Transverse colon (tissue), 3 donors: Measurements from ENCODE around the gene PLXNA2.

Experiments
- POLR2A ChIP-seq: fragments of 450-650 bp; IDR thresholded peaks from one replicate; pipeline ENCODE4 v1.6.1; 2016; ENCODE audit warnings: antibody characterized with exemption, mild to moderate bottlenecking, moderate library complexity
- TF ChIP-seq, protein P1 (sequence below), 5 experiments: fragments of 200-600 bp in 3 of 5; fragments of 450-650 bp in 2 of 5; sonication (generic) in 3 of 5; IDR thresholded peaks; 1 replicate in 2 of 5; 2 replicates in 3 of 5; pipeline ENCODE4 v1.5.1; 2016 to 2017; ENCODE audit warnings: antibody characterized with exemption in 5 of 5, inconsistent platforms in 3 of 5, mild to moderate bottlenecking in 2 of 5, moderate library complexity in 1 of 5

DNA sequence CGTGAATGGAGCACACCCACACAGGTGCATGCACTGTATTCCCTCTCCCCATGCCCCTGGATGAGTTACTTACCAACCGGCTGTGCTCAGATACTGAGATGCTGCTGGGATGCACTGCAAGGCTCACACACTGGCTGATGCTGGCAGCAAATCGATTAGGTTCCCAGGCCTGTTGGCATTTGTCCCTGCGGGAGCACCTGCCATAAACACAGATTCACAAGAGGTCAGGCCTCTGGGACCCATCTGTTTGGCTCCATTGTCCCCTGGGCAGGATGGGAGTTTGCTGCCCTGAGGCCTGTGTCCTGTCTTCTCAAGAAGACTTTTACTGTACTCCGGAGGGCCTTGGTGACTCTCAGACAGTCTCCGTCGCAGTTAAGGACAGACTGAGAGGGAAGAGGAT, 145.4 kb downstream of the PLXNA2 start:
- TF ChIP-seq, protein P1, sequence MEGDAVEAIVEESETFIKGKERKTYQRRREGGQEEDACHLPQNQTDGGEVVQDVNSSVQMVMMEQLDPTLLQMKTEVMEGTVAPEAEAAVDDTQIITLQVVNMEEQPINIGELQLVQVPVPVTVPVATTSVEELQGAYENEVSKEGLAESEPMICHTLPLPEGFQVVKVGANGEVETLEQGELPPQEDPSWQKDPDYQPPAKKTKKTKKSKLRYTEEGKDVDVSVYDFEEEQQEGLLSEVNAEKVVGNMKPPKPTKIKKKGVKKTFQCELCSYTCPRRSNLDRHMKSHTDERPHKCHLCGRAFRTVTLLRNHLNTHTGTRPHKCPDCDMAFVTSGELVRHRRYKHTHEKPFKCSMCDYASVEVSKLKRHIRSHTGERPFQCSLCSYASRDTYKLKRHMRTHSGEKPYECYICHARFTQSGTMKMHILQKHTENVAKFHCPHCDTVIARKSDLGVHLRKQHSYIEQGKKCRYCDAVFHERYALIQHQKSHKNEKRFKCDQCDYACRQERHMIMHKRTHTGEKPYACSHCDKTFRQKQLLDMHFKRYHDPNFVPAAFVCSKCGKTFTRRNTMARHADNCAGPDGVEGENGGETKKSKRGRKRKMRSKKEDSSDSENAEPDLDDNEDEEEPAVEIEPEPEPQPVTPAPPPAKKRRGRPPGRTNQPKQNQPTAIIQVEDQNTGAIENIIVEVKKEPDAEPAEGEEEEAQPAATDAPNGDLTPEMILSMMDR (IDR thresholded peaks at IDR 0.05): no peak
- TF ChIP-seq POLR2A: no peak
